ENCODE measurements around the gene SPRY1. TPM values are rescaled to one million over a fixed set of nuclear protein-coding genes. Genes with fewer than 3 reads are reported as not detected.

SPRY1 gene
- total RNA-seq, 2 donors from 2014 or later: 9.1 to 18.5 TPM

- Mint-ChIP-seq H3K27me3 (ENCODE audit: insufficient read depth) (no peaks in the 10 kb centered on the region), H3K36me3 (ENCODE audit: low read depth) (peaks cover 24% of the 10 kb centered on the region), H3K9me3 (no peaks in the 10 kb centered on the region), H3K27ac (no peak overlapping the region), H3K4me1 (peaks cover 29% of the 10 kb centered on the region), H3K4me3 (no peak overlapping the region)
- DNase-seq: no peak
- H3K36me3 ChIP-seq (ENCODE audit: control insufficient read depth, insufficient read depth, low read length): peaks cover 15% of the 10 kb centered on the region
- TF ChIP-seq, protein P1, sequence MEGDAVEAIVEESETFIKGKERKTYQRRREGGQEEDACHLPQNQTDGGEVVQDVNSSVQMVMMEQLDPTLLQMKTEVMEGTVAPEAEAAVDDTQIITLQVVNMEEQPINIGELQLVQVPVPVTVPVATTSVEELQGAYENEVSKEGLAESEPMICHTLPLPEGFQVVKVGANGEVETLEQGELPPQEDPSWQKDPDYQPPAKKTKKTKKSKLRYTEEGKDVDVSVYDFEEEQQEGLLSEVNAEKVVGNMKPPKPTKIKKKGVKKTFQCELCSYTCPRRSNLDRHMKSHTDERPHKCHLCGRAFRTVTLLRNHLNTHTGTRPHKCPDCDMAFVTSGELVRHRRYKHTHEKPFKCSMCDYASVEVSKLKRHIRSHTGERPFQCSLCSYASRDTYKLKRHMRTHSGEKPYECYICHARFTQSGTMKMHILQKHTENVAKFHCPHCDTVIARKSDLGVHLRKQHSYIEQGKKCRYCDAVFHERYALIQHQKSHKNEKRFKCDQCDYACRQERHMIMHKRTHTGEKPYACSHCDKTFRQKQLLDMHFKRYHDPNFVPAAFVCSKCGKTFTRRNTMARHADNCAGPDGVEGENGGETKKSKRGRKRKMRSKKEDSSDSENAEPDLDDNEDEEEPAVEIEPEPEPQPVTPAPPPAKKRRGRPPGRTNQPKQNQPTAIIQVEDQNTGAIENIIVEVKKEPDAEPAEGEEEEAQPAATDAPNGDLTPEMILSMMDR (conservative IDR thresholded peaks at IDR 0.05): no peak
- no peak overlapping the region for H3K4me3 ChIP-seq (ENCODE audit: low read length)
- no peaks in the 10 kb centered on the region for H3K27me3 ChIP-seq (ENCODE audit: control insufficient read depth, insufficient read depth, low read length, poor library complexity, severe bottlenecking)
- no peak overlapping the region for H3K27ac ChIP-seq (ENCODE audit: low read depth, low read length)
- H3K9me3 ChIP-seq (ENCODE audit: control insufficient read depth, low read length): peaks cover 4% of the 10 kb centered on the region
- H3K9ac ChIP-seq (ENCODE audit: extremely low read depth, low read length, poor library complexity, severe bottlenecking): no peak overlapping the region
- 90 to 92% methylated on average over 2 of the region's 3 CpGs for WGBS, 2 experiments (ENCODE audit: insufficient coverage in 1 of 2, insufficient read length in 1 of 2)
- peaks cover 4% of the 10 kb centered on the region for H3K4me1 ChIP-seq (ENCODE audit: control insufficient read depth, insufficient read depth, low read length)
Observed at GRCh38 chr4:123403080-123403604, 6.5 kb downstream of the SPRY1 start.

DNA sequence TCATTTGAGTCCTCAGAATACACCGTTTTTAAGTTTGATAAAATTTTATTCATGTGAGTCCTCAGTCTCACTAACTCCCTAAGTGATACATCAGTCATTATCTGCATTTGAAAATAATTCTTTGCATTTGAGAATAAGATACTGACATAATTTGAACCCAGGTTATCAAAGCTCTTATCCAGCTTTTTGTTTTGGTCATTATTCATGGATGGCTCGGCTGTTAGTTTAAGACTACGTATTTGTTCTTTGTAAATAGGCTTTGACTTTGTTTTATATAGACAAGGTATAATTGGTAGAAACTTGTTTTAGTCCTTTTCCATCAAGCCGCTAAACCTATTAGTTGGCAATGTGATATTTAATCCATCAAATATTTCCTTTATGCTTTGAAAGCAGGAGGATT lies 7.9 kb downstream of the SPRY1 start:
- no peak overlapping the region for H3K27ac ChIP-seq (ENCODE audit: low read depth, low read length)
- no peaks in the 10 kb centered on the region for H3K27me3 ChIP-seq (ENCODE audit: control insufficient read depth, insufficient read depth, low read length, poor library complexity, severe bottlenecking)
- no peaks in the 10 kb centered on the region for H3K9me3 Mint-ChIP-seq
- H3K27ac Mint-ChIP-seq: no peak overlapping the region
- no peak overlapping the region for H3K4me3 Mint-ChIP-seq
- H3K9ac ChIP-seq (ENCODE audit: extremely low read depth, low read length, poor library complexity, severe bottlenecking): no peak overlapping the region
- TF ChIP-seq, protein P1 (conservative IDR thresholded peaks at IDR 0.05): no peak
- DNase-seq: no peak
- peaks cover 4% of the 10 kb centered on the region for H3K9me3 ChIP-seq (ENCODE audit: control insufficient read depth, low read length)
- H3K4me1 Mint-ChIP-seq: peaks cover 29% of the 10 kb centered on the region
- H3K27me3 Mint-ChIP-seq (ENCODE audit: insufficient read depth): no peaks in the 10 kb centered on the region
- peaks cover 24% of the 10 kb centered on the region for H3K36me3 Mint-ChIP-seq (ENCODE audit: low read depth)
- H3K4me1 ChIP-seq (ENCODE audit: control insufficient read depth, insufficient read depth, low read length): peaks cover 8% of the 10 kb centered on the region
- H3K36me3 ChIP-seq (ENCODE audit: control insufficient read depth, insufficient read depth, low read length): peaks cover 15% of the 10 kb centered on the region
- 92% methylated on average over 3 of the region's 4 CpGs; no CpG with 5 or more reads in 1 of the 2 experiments for WGBS, 2 experiments (ENCODE audit: insufficient coverage in 1 of 2, insufficient read length in 1 of 2)
- no peak overlapping the region for H3K4me3 ChIP-seq (ENCODE audit: low read length)

DNA sequence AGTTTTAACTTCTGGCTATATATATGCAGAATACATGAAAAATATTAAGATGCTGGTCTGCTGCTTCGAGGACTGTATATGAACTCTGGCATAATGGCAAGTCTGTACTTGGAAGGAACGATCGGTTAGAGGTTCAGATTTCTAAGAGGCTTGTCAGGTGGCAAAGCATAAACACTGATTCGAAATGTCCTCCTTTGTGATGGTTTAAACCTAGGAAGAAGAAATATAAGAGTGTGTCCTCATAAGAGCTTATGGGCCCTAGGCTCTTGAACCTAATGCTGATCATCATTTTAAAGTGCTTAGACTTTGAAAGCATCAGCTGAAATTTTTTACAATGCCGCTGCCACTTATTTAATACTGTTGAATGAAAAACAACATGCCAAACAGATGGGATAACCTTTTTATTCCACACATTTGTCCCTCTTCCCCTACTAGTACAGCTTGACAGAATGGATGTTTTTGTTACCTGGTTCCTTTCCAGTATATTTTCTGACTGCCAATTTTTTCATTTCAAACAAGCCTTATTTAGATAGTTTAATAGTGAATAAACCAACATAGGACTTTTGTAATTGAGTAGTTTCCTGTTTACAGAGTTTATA lies 8.8 kb downstream of the SPRY1 start:
- H3K27ac Mint-ChIP-seq: no peak overlapping the region
- H3K9me3 Mint-ChIP-seq: no peaks in the 10 kb centered on the region
- H3K4me1 Mint-ChIP-seq: peaks cover 24% of the 10 kb centered on the region
- H3K4me1 ChIP-seq (ENCODE audit: control insufficient read depth, insufficient read depth, low read length): peaks cover 7% of the 10 kb centered on the region
- H3K9ac ChIP-seq (ENCODE audit: extremely low read depth, low read length, poor library complexity, severe bottlenecking): no peak overlapping the region
- no peaks in the 10 kb centered on the region for H3K27me3 ChIP-seq (ENCODE audit: control insufficient read depth, insufficient read depth, low read length, poor library complexity, severe bottlenecking)
- 91 to 94% methylated on average over 4 to 5 of the region's 5 CpGs for WGBS, 2 experiments (ENCODE audit: insufficient coverage in 1 of 2, insufficient read length in 1 of 2)
- H3K36me3 Mint-ChIP-seq (ENCODE audit: low read depth): peaks cover 24% of the 10 kb centered on the region
- peaks cover 4% of the 10 kb centered on the region for H3K9me3 ChIP-seq (ENCODE audit: control insufficient read depth, low read length)
- no peaks in the 10 kb centered on the region for H3K27me3 Mint-ChIP-seq (ENCODE audit: insufficient read depth)
- peaks cover 15% of the 10 kb centered on the region for H3K36me3 ChIP-seq (ENCODE audit: control insufficient read depth, insufficient read depth, low read length)
- TF ChIP-seq, protein P1 (conservative IDR thresholded peaks at IDR 0.05): no peak
- H3K4me3 ChIP-seq (ENCODE audit: low read length): no peak overlapping the region
- H3K27ac ChIP-seq (ENCODE audit: low read depth, low read length): no peak overlapping the region
- DNase-seq: no peak
- no peak overlapping the region for H3K4me3 Mint-ChIP-seq

Measured in endodermal cell (in vitro differentiated cells).